GM21737 (cell line): ENCODE results near the gene COX6B2.

Source experiments
- ATAC-seq: cut with Tn5 transposase; IDR thresholded peaks from one replicate; pipeline ENCODE4 v1.9.1; 2021; ENCODE audit warnings: mild to moderate bottlenecking, moderate library complexity; ENCODE audit not compliant: unreplicated experiment

The COX6B2 gene

GRCh38 chr19:55362990-55363716, 8.6 kb upstream of the COX6B2 start, which contains the start of gene GARIN5B:
GARIN5B (minus strand) TSS chr19:55363260; CDS start chr19:55363066, 194 bp downstream.
- no peak for ATAC-seq

- ATAC-seq, result no peak
Measured at GRCh38 chr19:55362174-55362989, 7.9 kb upstream of the COX6B2 start.

GRCh38 chr19:55360902-55361301, 6.4 kb upstream of the COX6B2 start:
- ATAC-seq, result no peak

GRCh38 chr19:55358943-55359908, 4.7 kb upstream of the COX6B2 start:
- ATAC-seq, result no peak

- no peak for ATAC-seq
Measured at GRCh38 chr19:55358493-55358892, 4.0 kb upstream of the COX6B2 start.

GRCh38 chr19:55355213-55355821, 798 bp upstream of the COX6B2 start:
- ATAC-seq, result no peak

- ATAC-seq, result no peak
Measured at GRCh38 chr19:55353803-55354697, 469 bp downstream of the COX6B2 start.

- ATAC-seq, result no peak
Measured at GRCh38 chr19:55353356-55353802, 1.1 kb downstream of the COX6B2 start.

GRCh38 chr19:55352549-55353145, 1.9 kb downstream of the COX6B2 start:
- ATAC-seq, result no peak

- ATAC-seq, result no peak
Measured at GRCh38 chr19:55352040-55352439, 2.5 kb downstream of the COX6B2 start.

GRCh38 chr19:55350620-55351315, 3.8 kb downstream of the COX6B2 start:
- no peak for ATAC-seq

- no peak for ATAC-seq
Measured at GRCh38 chr19:55348317-55349034, 6.0 kb downstream of the COX6B2 start.

- no peak for ATAC-seq
Measured at GRCh38 chr19:55347442-55348009, 7.0 kb downstream of the COX6B2 start.

GRCh38 chr19:55346725-55347441, 7.6 kb downstream of the COX6B2 start:
- no peak for ATAC-seq

- no peak for ATAC-seq
Measured at GRCh38 chr19:55345818-55346724, 8.4 kb downstream of the COX6B2 start.
